Adrenal gland (tissue), 5 donors: Measurements from ENCODE around the gene CD46.

Experiments used
- POLR2A ChIP-seq, 2 donors: fragments of 450-650 bp; IDR thresholded peaks; one replicate each; pipeline ENCODE4 v1.6.1; 2017; ENCODE audit warnings: antibody characterized with exemption in 2 of 2, mild to moderate bottlenecking in 2 of 2, moderate library complexity in 1 of 2
- TF ChIP-seq, protein P1 (sequence below), 6 experiments: fragments of 450-650 bp in 4 of 6; fragments of 200-600 bp in 2 of 6; sonication (generic) in 1 of 6; IDR thresholded peaks; 1 replicate in 5 of 6; 2 replicates in 1 of 6; pipeline versions ENCODE4 v1.5.1 to v1.8.0; 2016 to 2021; ENCODE audit warnings: antibody characterized with exemption in 6 of 6, mild to moderate bottlenecking in 2 of 6, moderate library complexity in 1 of 6
- donor health status: DM: no; HTN: no; CAD: no.

DNA sequence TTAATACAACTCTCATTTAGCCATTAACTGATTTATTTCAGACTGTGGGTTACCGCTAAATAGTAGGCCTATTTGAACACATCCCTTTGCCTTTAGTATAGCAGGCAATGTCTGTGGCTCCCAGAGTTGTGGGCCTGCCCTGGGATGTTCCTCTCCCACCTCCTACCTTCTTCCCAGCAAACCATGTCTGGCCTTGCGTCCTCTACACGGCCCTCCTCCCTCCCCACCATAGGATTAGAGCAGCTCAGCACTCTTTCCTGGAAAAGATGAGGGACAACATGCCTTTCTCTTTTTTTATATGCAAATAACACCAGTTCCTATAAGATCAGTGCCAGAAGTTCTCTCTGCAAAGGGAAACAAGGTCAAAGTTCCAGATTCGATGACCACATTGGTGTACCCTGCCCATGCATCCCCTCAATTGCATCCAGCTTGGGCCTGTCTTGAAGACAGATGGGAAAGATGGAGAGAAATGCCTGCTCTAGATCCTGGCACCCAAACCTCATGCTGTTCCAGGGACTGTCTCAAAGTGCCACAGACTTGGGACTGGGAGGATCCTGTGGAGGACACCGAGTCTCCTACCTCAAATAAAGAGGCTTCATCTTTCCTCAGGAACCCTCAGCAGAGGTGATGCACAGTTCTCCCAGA, 57.2 kb downstream of the CD46 start:
- TF ChIP-seq, protein P1, sequence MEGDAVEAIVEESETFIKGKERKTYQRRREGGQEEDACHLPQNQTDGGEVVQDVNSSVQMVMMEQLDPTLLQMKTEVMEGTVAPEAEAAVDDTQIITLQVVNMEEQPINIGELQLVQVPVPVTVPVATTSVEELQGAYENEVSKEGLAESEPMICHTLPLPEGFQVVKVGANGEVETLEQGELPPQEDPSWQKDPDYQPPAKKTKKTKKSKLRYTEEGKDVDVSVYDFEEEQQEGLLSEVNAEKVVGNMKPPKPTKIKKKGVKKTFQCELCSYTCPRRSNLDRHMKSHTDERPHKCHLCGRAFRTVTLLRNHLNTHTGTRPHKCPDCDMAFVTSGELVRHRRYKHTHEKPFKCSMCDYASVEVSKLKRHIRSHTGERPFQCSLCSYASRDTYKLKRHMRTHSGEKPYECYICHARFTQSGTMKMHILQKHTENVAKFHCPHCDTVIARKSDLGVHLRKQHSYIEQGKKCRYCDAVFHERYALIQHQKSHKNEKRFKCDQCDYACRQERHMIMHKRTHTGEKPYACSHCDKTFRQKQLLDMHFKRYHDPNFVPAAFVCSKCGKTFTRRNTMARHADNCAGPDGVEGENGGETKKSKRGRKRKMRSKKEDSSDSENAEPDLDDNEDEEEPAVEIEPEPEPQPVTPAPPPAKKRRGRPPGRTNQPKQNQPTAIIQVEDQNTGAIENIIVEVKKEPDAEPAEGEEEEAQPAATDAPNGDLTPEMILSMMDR (IDR thresholded peaks at IDR 0.05) = no peak
- TF ChIP-seq POLR2A (IDR thresholded peaks at IDR 0.05) = no peak
